Measurements from ENCODE around the gene IGLL1. TPM values are rescaled to one million over a fixed set of nuclear protein-coding genes. Genes with fewer than 3 reads are reported as not detected.

The IGLL1 gene
- total RNA-seq, 1 donor from 2014 or later = not detected

GRCh38 chr22:23523713-23524112, 56.4 kb downstream of the IGLL1 start:
- Mint-ChIP-seq H3K27ac (ENCODE audit: unreplicated experiment) (no peak overlapping the region), H3K36me3 (ENCODE audit: low read depth, unreplicated experiment) (no peaks in the 10 kb centered on the region)

More at GRCh38 chr22:23523713-23524112, 56.4 kb downstream of the IGLL1 start:
- no peak overlapping the region for H3K9ac ChIP-seq (ENCODE audit: low read length)
- H2AFZ ChIP-seq (ENCODE audit: low read depth, low read length) = no peak overlapping the region
- H3K79me2 ChIP-seq (ENCODE audit: insufficient read depth, low read length) = no peaks in the 10 kb centered on the region
- H3K27ac ChIP-seq (ENCODE audit: low read depth, low read length) = no peak overlapping the region
- peaks cover 17% of the 10 kb centered on the region for H3K4me1 ChIP-seq (ENCODE audit: insufficient read depth, low read length)
- DNase-seq (ENCODE audit: low read depth) = no peak
- H3K9me3 ChIP-seq (ENCODE audit: insufficient read depth, low read depth, low read length) = no peaks in the 10 kb centered on the region
- no peak overlapping the region for H3K4me3 ChIP-seq (ENCODE audit: insufficient read depth, low read depth, low read length)
- no peak for FAIRE-seq
- no peak overlapping the region for H3K4me2 ChIP-seq (ENCODE audit: low read length)
- no peaks in the 10 kb centered on the region for H3K36me3 ChIP-seq (ENCODE audit: insufficient read depth, low read length)
- H3K27me3 ChIP-seq (ENCODE audit: insufficient read depth, low read length) = no peaks in the 10 kb centered on the region
- H3K4me3 Mint-ChIP-seq (ENCODE audit: unreplicated experiment) = no peak overlapping the region
- no peaks in the 10 kb centered on the region for H3K9me3 Mint-ChIP-seq (ENCODE audit: unreplicated experiment)
- H4K20me1 ChIP-seq (ENCODE audit: insufficient read depth, low read length) = no peaks in the 10 kb centered on the region
- H3K27me3 Mint-ChIP-seq (ENCODE audit: low read depth, unreplicated experiment) = peaks cover 10% of the 10 kb centered on the region
- H3K4me1 Mint-ChIP-seq (ENCODE audit: low read depth, unreplicated experiment) = peaks cover 4% of the 10 kb centered on the region
- TF ChIP-seq EZH2 (IDR thresholded peaks at IDR 0.05; ENCODE audit: insufficient read depth, low read length) (no peak), CTCF (IDR thresholded peaks at IDR 0.05; ENCODE audit: insufficient read depth, low read depth, low read length) (no peak)

Other genes with a start within 250 kb of the IGLL1 start
- not detected in 2 replicates for gene DRICH1, start 52.0 kb upstream of the IGLL1 start, total RNA-seq
- not detected in 2 replicates for gene RGL4, start 110.7 kb upstream of the IGLL1 start, total RNA-seq
- 8.8 and 10.3 TPM in 2 replicates for gene ZNF70, start 170.8 kb upstream of the IGLL1 start, total RNA-seq
- gene VPREB3, start 174.1 kb upstream of the IGLL1 start, total RNA-seq = 0.50 TPM in 1 of 2 replicates, not detected in the other
- gene C22orf15, start 182.7 kb upstream of the IGLL1 start, total RNA-seq = 0.38 and 0.39 TPM in 2 replicates
- 60.9 and 70.5 TPM in 2 replicates for gene CHCHD10, start 187.7 kb upstream of the IGLL1 start, total RNA-seq
- gene MMP11, start 192.6 kb upstream of the IGLL1 start, total RNA-seq = 12.2 and 23.7 TPM in 2 replicates
- 91.3 and 115 TPM in 2 replicates for gene SMARCB1, start 206.7 kb upstream of the IGLL1 start, total RNA-seq